Neural crest cell (in vitro differentiated cells): ENCODE measurements around the gene ITGB2. TPM values are rescaled to one million over a fixed set of nuclear protein-coding genes. Genes with fewer than 3 reads are reported as not detected.

ENCODE experiments used
- DNase-seq: peaks from one replicate; pipeline ENCODE4 v3.0.0; 2021; ENCODE audit warnings: low read depth, mixed read lengths, low spot score
- H3K27ac Mint-ChIP-seq: one replicate; pipeline ENCODE4 v1.8.0; 2021; ENCODE audit warnings: mild to moderate bottlenecking, mixed read lengths; ENCODE audit not compliant: unreplicated experiment
- H3K27me3 Mint-ChIP-seq: 2 replicates; pipeline ENCODE4 v1.8.0; 2021; ENCODE audit warnings: low read depth, mild to moderate bottlenecking, mixed read lengths
- H3K36me3 Mint-ChIP-seq: 2 replicates; pipeline ENCODE4 v1.8.0; 2021; ENCODE audit warnings: low read depth, mild to moderate bottlenecking, mixed read lengths
- H3K4me1 Mint-ChIP-seq: 2 replicates; pipeline ENCODE4 v1.8.0; 2021; ENCODE audit warnings: mixed read lengths
- H3K4me3 Mint-ChIP-seq: one replicate; pipeline ENCODE4 v1.8.0; 2021; ENCODE audit warnings: mild to moderate bottlenecking, mixed read lengths
- H3K9me3 Mint-ChIP-seq: 2 replicates; pipeline ENCODE4 v1.8.0; 2021; ENCODE audit warnings: mixed read lengths
- total RNA-seq: library from RNA; stranded (reverse); gene quantifications from 2 replicates; pipeline ENCODE4 v1.2.1, GENCODE V29; 2021
- TF ChIP-seq, protein P1 (sequence below): fragments of 200-600 bp; sonication (generic); conservative IDR thresholded peaks from 2 replicates; pipeline ENCODE4 v1.5.0; 2021; ENCODE audit warnings: antibody characterized with exemption, mild to moderate bottlenecking

Gene ITGB2
- total RNA-seq, 1 donor from 2014 or later, result 0.89 TPM

DNA sequence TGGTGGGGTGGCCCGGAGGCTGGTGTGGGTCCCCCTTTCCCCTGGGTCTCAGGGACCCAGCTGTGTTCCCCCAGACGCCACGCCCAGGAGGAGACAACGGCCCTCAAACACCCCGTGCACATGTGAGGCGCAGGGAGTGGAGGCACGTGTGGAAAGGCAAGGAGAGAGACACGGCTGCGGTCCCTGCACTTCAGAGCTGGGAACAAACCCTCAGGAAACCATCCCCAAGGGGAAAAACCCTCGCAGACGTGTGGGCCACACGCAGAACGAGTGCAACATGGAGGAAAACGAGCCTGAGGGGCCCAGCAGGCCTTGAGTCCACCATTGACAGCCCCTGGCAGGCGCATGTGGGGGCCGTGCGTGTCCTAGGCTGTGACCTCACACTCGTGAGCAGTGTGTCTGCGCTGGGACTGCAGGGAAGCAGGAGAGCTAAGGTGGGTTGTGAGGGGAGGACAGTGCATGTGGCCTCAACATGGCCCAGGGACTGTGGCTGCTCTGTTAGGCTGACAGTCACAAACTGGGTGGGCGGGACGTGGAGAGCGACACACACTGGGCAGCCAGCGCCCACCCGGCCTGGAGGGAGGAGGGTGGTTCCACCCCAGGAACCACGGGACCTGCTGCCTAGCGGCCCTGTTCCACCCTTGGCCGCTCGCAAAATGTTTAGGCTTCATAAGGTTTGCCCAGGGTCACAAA, 20.0 kb downstream of the ITGB2 start:
- Mint-ChIP-seq H3K4me1 (peaks cover 5% of the 10 kb centered on the region), H3K36me3 (no peaks in the 10 kb centered on the region), H3K4me3 (no peak overlapping the region), H3K9me3 (no peaks in the 10 kb centered on the region), H3K27ac (no peak overlapping the region), H3K27me3 (peaks cover 3% of the 10 kb centered on the region)
- DNase-seq, result no peak
- TF ChIP-seq, protein P1, sequence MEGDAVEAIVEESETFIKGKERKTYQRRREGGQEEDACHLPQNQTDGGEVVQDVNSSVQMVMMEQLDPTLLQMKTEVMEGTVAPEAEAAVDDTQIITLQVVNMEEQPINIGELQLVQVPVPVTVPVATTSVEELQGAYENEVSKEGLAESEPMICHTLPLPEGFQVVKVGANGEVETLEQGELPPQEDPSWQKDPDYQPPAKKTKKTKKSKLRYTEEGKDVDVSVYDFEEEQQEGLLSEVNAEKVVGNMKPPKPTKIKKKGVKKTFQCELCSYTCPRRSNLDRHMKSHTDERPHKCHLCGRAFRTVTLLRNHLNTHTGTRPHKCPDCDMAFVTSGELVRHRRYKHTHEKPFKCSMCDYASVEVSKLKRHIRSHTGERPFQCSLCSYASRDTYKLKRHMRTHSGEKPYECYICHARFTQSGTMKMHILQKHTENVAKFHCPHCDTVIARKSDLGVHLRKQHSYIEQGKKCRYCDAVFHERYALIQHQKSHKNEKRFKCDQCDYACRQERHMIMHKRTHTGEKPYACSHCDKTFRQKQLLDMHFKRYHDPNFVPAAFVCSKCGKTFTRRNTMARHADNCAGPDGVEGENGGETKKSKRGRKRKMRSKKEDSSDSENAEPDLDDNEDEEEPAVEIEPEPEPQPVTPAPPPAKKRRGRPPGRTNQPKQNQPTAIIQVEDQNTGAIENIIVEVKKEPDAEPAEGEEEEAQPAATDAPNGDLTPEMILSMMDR, result no peak

DNA sequence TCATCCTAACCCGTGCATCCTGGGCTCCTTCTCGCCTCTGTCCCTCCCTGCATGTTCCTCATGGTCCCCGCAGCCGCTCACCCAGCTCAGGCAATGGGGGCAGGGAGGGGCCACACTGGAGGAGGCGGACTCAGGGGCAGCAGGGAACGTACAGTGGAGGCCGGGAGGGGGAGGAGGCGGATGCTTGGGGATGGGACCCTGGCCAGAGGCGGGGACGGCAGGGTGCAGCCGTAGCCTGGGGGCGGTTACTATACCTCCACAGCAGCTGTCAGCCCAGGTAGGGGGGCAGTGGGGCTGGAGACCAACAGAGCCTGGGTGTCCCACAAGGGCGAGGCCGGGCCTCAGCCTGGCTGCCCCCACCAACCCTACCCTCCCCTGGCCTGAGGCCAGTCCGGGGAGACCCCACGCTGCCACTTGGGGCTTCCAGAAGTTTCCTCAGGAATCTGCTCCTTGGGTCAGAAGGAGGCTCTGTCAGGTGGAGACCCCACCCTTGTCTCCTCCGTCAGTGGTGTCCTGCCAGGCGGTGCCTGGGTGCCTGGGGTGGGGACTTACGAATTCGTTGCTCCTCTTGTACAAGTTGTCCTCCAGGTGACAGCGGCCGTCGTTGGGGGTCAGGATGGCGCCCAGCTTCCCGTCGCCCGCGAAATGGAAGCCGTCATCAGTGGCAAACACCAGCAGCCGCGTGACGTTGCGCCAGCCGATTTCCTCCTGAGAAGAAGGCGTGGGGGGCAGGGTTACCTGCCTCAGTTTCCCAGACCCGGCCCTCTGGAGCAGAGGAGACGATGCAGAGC, 20.7 kb downstream of the ITGB2 start:
- no peaks in the 10 kb centered on the region for H3K9me3 Mint-ChIP-seq
- TF ChIP-seq, protein P1, result no peak
- DNase-seq, result no peak
- H3K27me3 Mint-ChIP-seq, result peaks cover 3% of the 10 kb centered on the region
- H3K4me3 Mint-ChIP-seq, result no peak overlapping the region
- peaks cover 5% of the 10 kb centered on the region for H3K4me1 Mint-ChIP-seq
- no peaks in the 10 kb centered on the region for H3K36me3 Mint-ChIP-seq
- H3K27ac Mint-ChIP-seq, result no peak overlapping the region

DNA sequence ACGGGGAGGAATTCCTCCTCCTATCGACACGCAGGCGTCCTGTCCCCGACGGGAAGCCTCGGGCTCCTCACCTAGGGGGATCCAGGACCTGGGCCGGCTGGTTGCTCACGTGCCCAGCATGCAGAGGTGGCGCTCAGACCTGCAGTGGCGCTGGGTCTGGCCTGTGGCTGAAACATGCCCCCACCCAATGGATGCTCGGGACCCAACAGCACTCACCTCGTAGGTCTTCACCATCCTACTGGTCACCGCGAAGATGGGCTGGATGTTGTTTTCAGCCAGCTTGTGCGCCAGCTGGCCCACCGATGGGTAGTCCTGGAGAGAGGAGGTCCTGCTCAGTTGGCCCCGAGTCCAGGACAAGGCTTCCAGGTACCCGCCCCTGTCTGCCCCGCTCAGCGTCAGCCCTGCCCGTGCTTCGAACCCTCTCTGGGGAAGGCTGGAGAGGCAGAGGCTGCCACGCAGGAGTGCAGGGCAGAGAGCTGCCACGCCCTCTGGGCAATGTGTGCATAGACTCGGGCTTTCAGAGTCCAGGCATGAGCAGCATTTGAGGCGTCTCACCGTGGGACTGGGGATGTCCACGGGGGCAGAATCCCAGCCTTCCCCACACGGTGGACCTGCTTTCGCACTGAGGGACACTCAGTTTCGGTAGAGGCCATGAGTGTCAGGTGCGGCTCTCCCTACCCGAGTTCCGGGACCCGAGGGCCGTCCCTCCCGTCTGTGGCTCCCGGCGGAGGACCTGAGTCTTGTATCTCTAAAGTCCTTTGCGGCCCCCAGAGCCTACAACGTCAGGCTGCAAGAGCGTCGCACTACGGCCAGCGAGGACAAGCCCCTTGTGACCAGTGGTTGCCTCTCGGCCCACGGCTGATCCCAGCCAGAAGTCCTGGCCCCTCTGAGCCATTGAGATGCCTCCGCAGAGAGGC, 21.6 kb downstream of the ITGB2 start:
- H3K27ac Mint-ChIP-seq, result no peak overlapping the region
- no peak for DNase-seq
- H3K4me3 Mint-ChIP-seq, result no peak overlapping the region
- H3K4me1 Mint-ChIP-seq, result no peaks in the 10 kb centered on the region
- H3K27me3 Mint-ChIP-seq, result peaks cover 3% of the 10 kb centered on the region
- no peaks in the 10 kb centered on the region for H3K9me3 Mint-ChIP-seq
- no peaks in the 10 kb centered on the region for H3K36me3 Mint-ChIP-seq
- TF ChIP-seq, protein P1, result no peak

- Mint-ChIP-seq H3K27me3 (peaks cover 8% of the 10 kb centered on the region), H3K9me3 (no peaks in the 10 kb centered on the region), H3K27ac (no peak overlapping the region), H3K36me3 (no peaks in the 10 kb centered on the region), H3K4me1 (no peaks in the 10 kb centered on the region), H3K4me3 (no peak overlapping the region)
- TF ChIP-seq, protein P1, result no peak
- DNase-seq, result no peak
Observed at GRCh38 chr21:44898011-44898488, 22.6 kb downstream of the ITGB2 start.

- Mint-ChIP-seq H3K27ac (no peak overlapping the region), H3K4me1 (no peaks in the 10 kb centered on the region), H3K9me3 (no peaks in the 10 kb centered on the region), H3K27me3 (peaks cover 8% of the 10 kb centered on the region), H3K36me3 (no peaks in the 10 kb centered on the region), H3K4me3 (no peak overlapping the region)
- TF ChIP-seq, protein P1, result no peak
- DNase-seq, result no peak
Observed at GRCh38 chr21:44897326-44898010, 23.2 kb downstream of the ITGB2 start.
